GM23338 (cell line): ENCODE results near the gene DLG2. TPM values are rescaled to one million over a fixed set of nuclear protein-coding genes. Genes with fewer than 3 reads are reported as not detected.

Experiments used
- ATAC-seq: fragments of 200-7000 bp; cut with Tn5 transposase; 3 replicates; pipeline ENCODE4 v1.9.1; 2020
- DNase-seq: peaks from one replicate; pipeline ENCODE4 v3.0.0-alpha.2; 2015; ENCODE audit warnings: low spot score
- H2AFZ ChIP-seq: fragments of 200-600 bp; sonication (generic); 2 replicates; pipeline ENCODE4 v1.8.0; 2016; ENCODE audit warnings: antibody characterized with exemption, mild to moderate bottlenecking, moderate library complexity
- H3F3A ChIP-seq: fragments of 200-600 bp; sonication (generic); replicated peaks from 2 replicates; pipeline ENCODE4 v1.8.0; 2017; ENCODE audit warnings: antibody characterized with exemption, mixed run types, low read depth
- H3K27ac ChIP-seq: fragments of 200-600 bp; sonication (generic); 2 replicates; pipeline ENCODE4 v1.6.1; 2016; ENCODE audit warnings: low read depth
- H3K27me3 ChIP-seq: fragments of 200-600 bp; sonication (generic); 2 replicates; pipeline ENCODE4 v1.8.0; 2016; ENCODE audit warnings: mild to moderate bottlenecking, mixed run types, moderate library complexity; ENCODE audit not compliant: insufficient read depth
- H3K36me3 ChIP-seq: fragments of 200-600 bp; sonication (generic); 2 replicates; pipeline ENCODE4 v1.8.0; 2016; ENCODE audit warnings: mild to moderate bottlenecking; ENCODE audit not compliant: insufficient read depth
- H3K4me1 ChIP-seq: fragments of 200-600 bp; sonication (generic); 2 replicates; pipeline ENCODE4 v1.8.0; 2016; ENCODE audit warnings: mild to moderate bottlenecking, moderate library complexity; ENCODE audit not compliant: insufficient read depth
- H3K4me2 ChIP-seq: fragments of 200-600 bp; sonication (generic); 2 replicates; pipeline ENCODE4 v1.7.1; 2017; ENCODE audit warnings: mixed run types
- H3K4me3 ChIP-seq: fragments of 200-600 bp; sonication (generic); 2 replicates; pipeline ENCODE4 v1.6.1; 2016; ENCODE audit warnings: mixed run types
- H3K79me2 ChIP-seq: fragments of 200-600 bp; sonication (generic); replicated peaks from 2 replicates; pipeline ENCODE4 v1.8.0; 2017; ENCODE audit warnings: mild to moderate bottlenecking; ENCODE audit not compliant: insufficient read depth
- H3K9me2 ChIP-seq: fragments of 200-600 bp; sonication (generic); 2 replicates; pipeline ENCODE4 v1.8.0; 2017; ENCODE audit not compliant: insufficient read depth
- H4K20me1 ChIP-seq: fragments of 200-600 bp; sonication (generic); replicated peaks from 2 replicates; pipeline ENCODE4 v1.8.0; 2017; ENCODE audit warnings: mild to moderate bottlenecking; ENCODE audit not compliant: insufficient read depth
- H3K27ac Mint-ChIP-seq: 2 replicates; pipeline ENCODE4 v1.8.0; 2020; ENCODE audit warnings: inconsistent platforms, mild to moderate bottlenecking, moderate library complexity, mixed read lengths
- H3K27me3 Mint-ChIP-seq: 3 replicates; pipeline ENCODE4 v1.8.0; 2022; ENCODE audit warnings: low read depth, mild to moderate bottlenecking, moderate library complexity, mixed read lengths, inconsistent platforms; ENCODE audit not compliant: insufficient read depth, poor library complexity
- H3K36me3 Mint-ChIP-seq: 3 replicates; pipeline ENCODE4 v1.8.0; 2021; ENCODE audit warnings: low read depth, mild to moderate bottlenecking, inconsistent platforms, moderate library complexity, mixed read lengths
- H3K4me1 Mint-ChIP-seq: 3 replicates; pipeline ENCODE4 v1.8.0; 2020; ENCODE audit warnings: mild to moderate bottlenecking, inconsistent platforms, mixed read lengths
- H3K4me3 Mint-ChIP-seq: 3 replicates; pipeline ENCODE4 v1.8.0; 2021; ENCODE audit warnings: moderate library complexity, mild to moderate bottlenecking, inconsistent platforms, mixed read lengths
- H3K9me3 Mint-ChIP-seq: 3 replicates; pipeline ENCODE4 v1.8.0; 2020; ENCODE audit warnings: moderate library complexity, mild to moderate bottlenecking, inconsistent platforms, mixed read lengths
- CREB1 ChIP-seq: fragments of 250-450 bp; sonication (Bioruptor Pico); IDR thresholded peaks from 2 replicates; pipeline ENCODE4 v1.5.0; 2020; ENCODE audit warnings: low read depth, mild to moderate bottlenecking, moderate library complexity
- CTCF ChIP-seq, 2 experiments: fragments of 200-600 bp in 1 of 2; sonication (generic) in 1 of 2; conservative IDR thresholded peaks; 2 replicates each; pipeline versions ENCODE4 v1.5.1 to v1.6.1; 2016 to 2017; ENCODE audit warnings: antibody characterized with exemption in 2 of 2, low read depth in 2 of 2, mild to moderate bottlenecking in 2 of 2, moderate library complexity in 1 of 2
- ETS1 ChIP-seq: IDR thresholded peaks from 2 replicates; pipeline ENCODE4 v1.6.1; 2016; ENCODE audit warnings: antibody characterized with exemption
- EZH2 ChIP-seq: fragments of 200-600 bp; sonication (generic); IDR thresholded peaks from one replicate; pipeline ENCODE4 v1.8.0; 2017; ENCODE audit warnings: antibody characterized with exemption, mild to moderate bottlenecking, low read depth; ENCODE audit not compliant: unreplicated experiment
- EZH2phosphoT487 ChIP-seq: fragments of 200-600 bp; sonication (generic); IDR thresholded peaks from one replicate; pipeline ENCODE4 v1.8.1; 2018; ENCODE audit warnings: antibody characterized with exemption; ENCODE audit not compliant: unreplicated experiment
- JUNB ChIP-seq: IDR thresholded peaks from one replicate; pipeline ENCODE4 v1.6.1; 2016; ENCODE audit warnings: antibody characterized with exemption; ENCODE audit not compliant: unreplicated experiment
- NANOG ChIP-seq: IDR thresholded peaks from 2 replicates; pipeline ENCODE4 v1.6.1; 2016; ENCODE audit warnings: antibody characterized with exemption, borderline replicate concordance
- POLR2AphosphoS5 ChIP-seq: IDR thresholded peaks from 2 replicates; pipeline ENCODE4 v1.6.1; 2016; ENCODE audit warnings: antibody characterized with exemption, low read depth
- REST ChIP-seq: IDR thresholded peaks from one replicate; pipeline ENCODE4 v1.6.1; 2018; ENCODE audit warnings: antibody characterized with exemption; ENCODE audit not compliant: unreplicated experiment
- STAT1 ChIP-seq: IDR thresholded peaks from one replicate; pipeline ENCODE4 v1.6.1; 2016; ENCODE audit warnings: antibody characterized with exemption; ENCODE audit not compliant: unreplicated experiment
- ZNF114 ChIP-seq: fragments of 250-450 bp; sonication (Bioruptor Pico); IDR thresholded peaks from 2 replicates; pipeline ENCODE4 v1.5.0; 2020; ENCODE audit warnings: mild to moderate bottlenecking, moderate library complexity
- ZNF331 ChIP-seq: fragments of 250-450 bp; sonication (Bioruptor Pico); IDR thresholded peaks from 2 replicates; pipeline ENCODE4 v1.5.0; 2020; ENCODE audit warnings: low read depth, mild to moderate bottlenecking, moderate library complexity
- ZNF462 ChIP-seq: fragments of 250-450 bp; sonication (Bioruptor Pico); IDR thresholded peaks from 2 replicates; pipeline ENCODE4 v1.5.0; 2020; ENCODE audit warnings: mild to moderate bottlenecking, moderate library complexity
- polyA plus RNA-seq: library from polyadenylated mRNA; unstranded; fragments of >200 nt; fragmentation: Nextera tagmentation; extraction: Ambion mirVana; gene quantifications from 2 replicates; pipeline ENCODE4 v1.2.1, GENCODE V29; 2016
- total RNA-seq: library from RNA; depleted of rRNA; stranded (reverse); fragments of >200 nt; shearing (Covaris generic); gene quantifications from 2 replicates; pipeline ENCODE4 v1.2.3, GENCODE V29; 2014

The DLG2 gene
- total and polyA plus RNA-seq, 2 experiments from 2014 or later: 19.8 to 21.5 TPM

GRCh38 chr11:83409476-83409875 is 2217.7 kb downstream of the DLG2 start:
- DNase-seq: no peak

More at GRCh38 chr11:83409476-83409875, 2217.7 kb downstream of the DLG2 start:
- H3K4me3 ChIP-seq: no peak overlapping the region
- Mint-ChIP-seq H3K4me1 (no peaks in the 10 kb centered on the region), H3K27ac (no peak overlapping the region), H3K27me3 (no peaks in the 10 kb centered on the region), H3K4me3 (no peak overlapping the region), H3K36me3 (no peaks in the 10 kb centered on the region), H3K9me3 (no peaks in the 10 kb centered on the region; the same call in 2 of the 3 replicates)
- no peaks in the 10 kb centered on the region for H3K36me3 ChIP-seq
- H3F3A ChIP-seq: no peaks in the 10 kb centered on the region
- no peaks in the 10 kb centered on the region for H3K9me2 ChIP-seq
- ATAC-seq: no peak
- H4K20me1 ChIP-seq: no peaks in the 10 kb centered on the region
- TF ChIP-seq ETS1 (no peak), STAT1 (no peak), CTCF (conservative IDR thresholded peaks at IDR 0.05; ENCODE audit: low read depth in 2 of 2) (no peak), NANOG (no peak), ZNF114 (CRISPR knock-in tag) (no peak), EZH2 (no peak), CREB1 (CRISPR knock-in tag) (no peak), REST (no peak), ZNF462 (CRISPR knock-in tag) (no peak), POLR2AphosphoS5 (no peak), ZNF331 (no peak), JUNB (no peak), EZH2phosphoT487 (no peak)
- H3K27ac ChIP-seq: no peak overlapping the region
- H3K4me2 ChIP-seq: no peak overlapping the region
- H2AFZ ChIP-seq: no peak overlapping the region
- H3K27me3 ChIP-seq: no peaks in the 10 kb centered on the region
- no peaks in the 10 kb centered on the region for H3K79me2 ChIP-seq
- H3K4me1 ChIP-seq: no peaks in the 10 kb centered on the region
